AG04449 (cell line): ENCODE data around the gene EHD1.

ENCODE experiments used
- CTCF ChIA-PET: fragments of 350-600 bp; formaldehyde crosslinking; extraction: SDS; loops from one replicate; lab custom pipeline; 2021; ENCODE audit warnings: antibody characterized with exemption; lab: Yijun Ruan, JAX
- POLR2A ChIA-PET: fragments of 400-600, 350-600 bp; formaldehyde crosslinking; extraction: SDS; loops from one replicate; lab custom pipeline; 2020; ENCODE audit warnings: antibody characterized with exemption, inconsistent platforms; lab: Yijun Ruan, JAX
- DNase-seq: peaks from one replicate; pipeline ENCODE4 v3.0.0-alpha.2; 2010; ENCODE audit warnings: low read depth, low spot score
- H3K4me3 ChIP-seq: 2 replicates; pipeline ENCODE4 v1.5.1; 2011; ENCODE audit warnings: low read depth, mild to moderate bottlenecking, control low read depth, low read length
- TF ChIP-seq, protein P1 (sequence below): IDR thresholded peaks from one replicate; pipeline ENCODE4 v1.5.1; 2011; ENCODE audit warnings: mild to moderate bottlenecking, moderate library complexity, low read length, control low read depth, inconsistent platforms; ENCODE audit not compliant: insufficient read depth; ENCODE audit errors: missing control alignments

EHD1 gene

DNA sequence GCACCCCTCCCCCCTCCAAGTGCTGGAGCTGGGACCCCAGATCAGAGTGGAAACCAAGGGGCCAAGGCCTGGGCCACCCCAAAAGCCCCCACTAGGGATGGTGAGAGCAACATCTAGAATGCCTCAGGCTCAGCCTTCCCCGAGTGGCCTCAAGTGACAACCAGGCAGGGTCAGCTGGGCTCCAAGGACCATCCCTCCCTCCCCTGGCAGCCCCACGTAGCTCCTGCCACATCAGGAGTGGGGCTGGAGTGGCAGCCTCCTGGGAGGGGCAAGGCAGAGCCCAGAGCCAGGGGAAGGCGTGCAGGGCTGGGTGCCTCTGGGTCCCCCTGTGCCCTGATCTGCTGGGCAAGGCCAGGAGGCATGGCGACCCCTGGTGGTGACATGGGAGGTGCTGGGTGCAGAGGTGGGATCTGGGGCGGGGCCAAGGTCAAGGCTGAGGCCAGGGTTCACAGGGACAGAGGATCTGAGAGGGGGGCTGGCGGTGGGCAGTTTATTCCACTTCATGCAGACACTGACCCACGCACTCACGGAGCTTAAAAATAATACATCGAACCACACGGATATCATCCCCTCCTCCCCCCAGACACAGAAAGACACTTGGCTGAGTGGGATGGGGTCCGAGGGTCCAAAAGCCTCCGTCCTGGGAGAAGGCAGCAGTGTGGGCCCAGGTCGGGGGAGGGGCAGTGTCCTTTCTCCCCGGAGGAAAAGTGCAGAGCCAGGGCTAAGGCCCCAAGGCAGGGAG, 15.8 kb upstream of the EHD1 start:
- ChIA-PET POLR2A (no interaction called here), CTCF (interaction anchor here (0.6 to 28.0 kb wide), 25 partner anchors 7 to 132 kb away, joined by 3 to 1375 read pairs (median 5); partner anchors contain the start of genes ARL2, ATG2A, CDC42BPG and EHD1)
- TF ChIP-seq, protein P1, sequence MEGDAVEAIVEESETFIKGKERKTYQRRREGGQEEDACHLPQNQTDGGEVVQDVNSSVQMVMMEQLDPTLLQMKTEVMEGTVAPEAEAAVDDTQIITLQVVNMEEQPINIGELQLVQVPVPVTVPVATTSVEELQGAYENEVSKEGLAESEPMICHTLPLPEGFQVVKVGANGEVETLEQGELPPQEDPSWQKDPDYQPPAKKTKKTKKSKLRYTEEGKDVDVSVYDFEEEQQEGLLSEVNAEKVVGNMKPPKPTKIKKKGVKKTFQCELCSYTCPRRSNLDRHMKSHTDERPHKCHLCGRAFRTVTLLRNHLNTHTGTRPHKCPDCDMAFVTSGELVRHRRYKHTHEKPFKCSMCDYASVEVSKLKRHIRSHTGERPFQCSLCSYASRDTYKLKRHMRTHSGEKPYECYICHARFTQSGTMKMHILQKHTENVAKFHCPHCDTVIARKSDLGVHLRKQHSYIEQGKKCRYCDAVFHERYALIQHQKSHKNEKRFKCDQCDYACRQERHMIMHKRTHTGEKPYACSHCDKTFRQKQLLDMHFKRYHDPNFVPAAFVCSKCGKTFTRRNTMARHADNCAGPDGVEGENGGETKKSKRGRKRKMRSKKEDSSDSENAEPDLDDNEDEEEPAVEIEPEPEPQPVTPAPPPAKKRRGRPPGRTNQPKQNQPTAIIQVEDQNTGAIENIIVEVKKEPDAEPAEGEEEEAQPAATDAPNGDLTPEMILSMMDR: peak; percentile 96
- H3K4me3 ChIP-seq: no peak overlapping the region
- DNase-seq: no peak

DNA sequence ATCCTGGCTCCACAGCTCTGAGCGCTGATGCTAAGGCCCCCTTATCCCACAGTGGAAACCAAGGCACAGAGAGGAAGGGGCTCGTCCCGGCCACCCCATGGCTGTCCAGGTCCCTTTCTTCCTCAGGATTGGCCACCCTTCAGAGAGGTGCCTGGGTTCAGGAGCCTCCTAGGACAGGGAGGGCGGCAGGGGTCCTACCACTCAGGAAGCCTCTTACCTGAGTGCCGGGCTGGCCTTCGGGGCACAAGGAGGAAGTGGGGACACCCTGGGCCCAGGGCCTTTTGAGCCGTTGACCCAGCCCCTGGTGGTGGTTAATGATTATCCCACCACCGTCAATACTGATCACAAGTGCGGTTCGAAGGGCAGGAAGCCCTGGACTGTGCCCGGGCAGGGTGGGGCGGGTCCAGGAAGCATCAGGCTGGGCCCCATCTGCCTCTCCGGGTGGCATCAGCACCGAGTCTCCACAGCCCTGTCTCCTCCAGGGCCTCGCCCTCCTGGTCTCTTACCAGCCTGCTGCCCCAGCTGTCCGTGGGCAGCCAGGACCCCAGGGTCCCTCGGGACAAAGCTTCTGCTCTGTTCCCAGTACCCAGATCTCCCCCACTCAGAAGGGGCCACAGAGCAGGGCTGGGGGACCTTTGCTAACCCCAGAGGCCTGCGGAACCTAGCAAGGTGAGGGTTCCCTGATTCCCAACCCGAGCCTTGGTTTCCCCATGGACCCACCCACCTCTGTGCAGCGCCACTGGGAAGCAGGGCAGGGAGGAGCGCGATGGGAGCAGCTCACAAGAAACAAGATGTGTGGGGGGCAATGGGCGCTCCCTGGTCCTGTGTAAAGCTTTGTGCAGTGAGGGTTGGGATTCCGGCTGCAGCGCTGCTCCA, 15.0 kb upstream of the EHD1 start:
- no peak for DNase-seq
- CTCF ChIA-PET: interaction anchor here (0.6 to 28.0 kb wide), 22 partner anchors 8 to 133 kb away, joined by 3 to 1375 read pairs (median 6); partner anchors contain the start of genes ARL2, ATG2A, CDC42BPG and EHD1
- no peak overlapping the region for H3K4me3 ChIP-seq
- POLR2A ChIA-PET: no interaction called here
- TF ChIP-seq, protein P1: no peak

- ChIA-PET POLR2A (no interaction called here), CTCF (interaction anchor here (0.9 to 28.0 kb wide), 8 partner anchors 11 to 121 kb away, joined by 3 to 1375 read pairs (median 16); partner anchors contain the start of genes ARL2, CDC42BPG, EHD1 and MEN1)
- TF ChIP-seq, protein P1: no peak
- DNase-seq: no peak
- no peak overlapping the region for H3K4me3 ChIP-seq
Observed at GRCh38 chr11:64892838-64893193, 14.4 kb upstream of the EHD1 start.

DNA sequence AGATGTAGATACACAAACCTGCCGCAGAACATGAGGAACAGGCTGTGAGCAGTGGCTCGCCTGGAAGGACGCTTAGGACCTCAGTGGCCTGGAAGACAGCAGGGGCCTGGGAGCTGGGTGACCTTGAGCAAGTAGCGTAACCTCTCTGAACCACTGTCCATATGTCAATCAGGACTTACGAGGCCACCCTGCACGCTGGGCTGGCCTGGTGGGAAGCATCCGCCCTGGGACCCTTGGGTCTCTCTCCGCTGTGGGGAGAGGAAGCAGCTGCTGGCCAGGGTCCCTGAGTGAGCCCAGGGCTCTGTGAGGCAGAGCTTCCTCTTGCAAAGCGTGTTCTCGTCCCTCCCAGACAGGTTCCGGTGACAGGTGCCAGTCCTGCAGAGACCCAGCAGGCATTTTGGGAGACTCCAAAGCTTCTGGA, 14.0 kb upstream of the EHD1 start:
- no peak overlapping the region for H3K4me3 ChIP-seq
- no peak for DNase-seq
- TF ChIP-seq, protein P1: no peak
- ChIA-PET CTCF (interaction anchor here (0.9 to 28.0 kb wide), 7 partner anchors 10 to 121 kb away, joined by 3 to 1375 read pairs (median 18); partner anchors contain the start of genes ARL2, CDC42BPG, EHD1 and MEN1), POLR2A (no interaction called here)

- CTCF ChIA-PET: interaction anchor here (3.5 to 28.0 kb wide), 4 partner anchors 13 to 122 kb away, joined by 15 to 1375 read pairs (median 62); partner anchors contain the start of genes ARL2, CDC42BPG and EHD1
- no peak for DNase-seq
- TF ChIP-seq, protein P1: no peak
- POLR2A ChIA-PET: no interaction called here
- no peak overlapping the region for H3K4me3 ChIP-seq
Observed at GRCh38 chr11:64891880-64892279, 13.5 kb upstream of the EHD1 start.
